Endothelial cell (in vitro differentiated cells): Measurements from ENCODE around the gene METAP2. TPM values are rescaled to one million over a fixed set of nuclear protein-coding genes. Genes with fewer than 3 reads are reported as not detected.
A peak's percentile ranks its signal among the peaks of the same experiment; 100 is the strongest.

Experiments
- DNase-seq: peaks from one replicate; pipeline ENCODE4 v3.0.0; 2021; ENCODE audit warnings: low spot score
- H3K27ac Mint-ChIP-seq: one replicate; pipeline ENCODE4 v1.8.0; 2021; ENCODE audit warnings: mixed read lengths, inconsistent platforms; ENCODE audit not compliant: unreplicated experiment
- H3K27me3 Mint-ChIP-seq: one replicate; pipeline ENCODE4 v1.8.0; 2021; ENCODE audit warnings: mild to moderate bottlenecking, moderate library complexity, mixed read lengths, inconsistent platforms; ENCODE audit not compliant: unreplicated experiment
- H3K36me3 Mint-ChIP-seq: one replicate; pipeline ENCODE4 v1.8.0; 2021; ENCODE audit warnings: mild to moderate bottlenecking, low read depth, mixed read lengths, inconsistent platforms; ENCODE audit not compliant: unreplicated experiment
- H3K4me1 Mint-ChIP-seq: one replicate; pipeline ENCODE4 v1.8.0; 2021; ENCODE audit warnings: mild to moderate bottlenecking, mixed read lengths, inconsistent platforms; ENCODE audit not compliant: unreplicated experiment
- H3K4me3 Mint-ChIP-seq: one replicate; pipeline ENCODE4 v1.8.0; 2021; ENCODE audit warnings: mild to moderate bottlenecking, mixed read lengths, inconsistent platforms; ENCODE audit not compliant: unreplicated experiment
- H3K9me3 Mint-ChIP-seq: one replicate; pipeline ENCODE4 v1.8.0; 2021; ENCODE audit warnings: mixed read lengths, inconsistent platforms; ENCODE audit not compliant: unreplicated experiment
- long read RNA-seq: library from polyadenylated mRNA; unstranded; transcript quantifications from one replicate; pipeline ENCODE4 v2.0.0, GENCODE V29; 2020; ENCODE audit not compliant: unreplicated experiment
- total RNA-seq: library from RNA; stranded (reverse); fragmentation: NEBNext Ultra II Directional; extraction: Animal tissue kit (Norgen Biotek cat#: 25700); gene quantifications from one replicate; pipeline ENCODE4 v1.2.1, GENCODE V29; 2021; ENCODE audit not compliant: unreplicated experiment
- TF ChIP-seq, protein P1 (sequence below): fragments of 200-600 bp; sonication (generic); IDR thresholded peaks from one replicate; pipeline ENCODE4 v1.5.0; 2021; ENCODE audit warnings: antibody characterized with exemption; ENCODE audit not compliant: unreplicated experiment

Gene METAP2
- total RNA-seq = 69.6 TPM
- long read RNA-seq, transcript METAP2-202 (11 exons, 3,601 nt) = major isoform, 41 of 65 reads
- long read RNA-seq, transcript METAP2-210 (11 exons, 1,874 nt) = minor isoform, 9 of 65 reads
- long read RNA-seq, partial matches to known transcripts = 14 of 65 reads
- long read RNA-seq, other reads (novel, unspliced or antisense) = 1 of 65 reads

- peak within 1 kb of the TSS; percentile 99 for H3K27ac Mint-ChIP-seq
- H3K36me3 Mint-ChIP-seq = peaks cover 14% of the 10 kb centered on the region
- peaks cover 27% of the 10 kb centered on the region for H3K4me1 Mint-ChIP-seq
- H3K27me3 Mint-ChIP-seq = peaks cover 3% of the 10 kb centered on the region
- peak within 1 kb of the TSS; percentile 100 for H3K4me3 Mint-ChIP-seq
- peak; percentile 96 for DNase-seq
- TF ChIP-seq, protein P1, sequence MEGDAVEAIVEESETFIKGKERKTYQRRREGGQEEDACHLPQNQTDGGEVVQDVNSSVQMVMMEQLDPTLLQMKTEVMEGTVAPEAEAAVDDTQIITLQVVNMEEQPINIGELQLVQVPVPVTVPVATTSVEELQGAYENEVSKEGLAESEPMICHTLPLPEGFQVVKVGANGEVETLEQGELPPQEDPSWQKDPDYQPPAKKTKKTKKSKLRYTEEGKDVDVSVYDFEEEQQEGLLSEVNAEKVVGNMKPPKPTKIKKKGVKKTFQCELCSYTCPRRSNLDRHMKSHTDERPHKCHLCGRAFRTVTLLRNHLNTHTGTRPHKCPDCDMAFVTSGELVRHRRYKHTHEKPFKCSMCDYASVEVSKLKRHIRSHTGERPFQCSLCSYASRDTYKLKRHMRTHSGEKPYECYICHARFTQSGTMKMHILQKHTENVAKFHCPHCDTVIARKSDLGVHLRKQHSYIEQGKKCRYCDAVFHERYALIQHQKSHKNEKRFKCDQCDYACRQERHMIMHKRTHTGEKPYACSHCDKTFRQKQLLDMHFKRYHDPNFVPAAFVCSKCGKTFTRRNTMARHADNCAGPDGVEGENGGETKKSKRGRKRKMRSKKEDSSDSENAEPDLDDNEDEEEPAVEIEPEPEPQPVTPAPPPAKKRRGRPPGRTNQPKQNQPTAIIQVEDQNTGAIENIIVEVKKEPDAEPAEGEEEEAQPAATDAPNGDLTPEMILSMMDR = no peak
- no peaks in the 10 kb centered on the region for H3K9me3 Mint-ChIP-seq
Measured at GRCh38 chr12:95473884-95474659, at the start of gene METAP2. Gene METAP2 (plus strand): TSS chr12:95474152. CDS start chr12:95474180, 28 bp downstream.

GRCh38 chr12:95424271-95424994 is 49.5 kb upstream of the METAP2 start:
- TF ChIP-seq, protein P1 = no peak
- H3K27me3 Mint-ChIP-seq = no peaks in the 10 kb centered on the region
- H3K4me1 Mint-ChIP-seq = peaks cover 4% of the 10 kb centered on the region
- H3K36me3 Mint-ChIP-seq = no peaks in the 10 kb centered on the region
- DNase-seq = no peak
- no peak overlapping the region for H3K4me3 Mint-ChIP-seq
- no peak overlapping the region for H3K27ac Mint-ChIP-seq
- no peaks in the 10 kb centered on the region for H3K9me3 Mint-ChIP-seq

DNA sequence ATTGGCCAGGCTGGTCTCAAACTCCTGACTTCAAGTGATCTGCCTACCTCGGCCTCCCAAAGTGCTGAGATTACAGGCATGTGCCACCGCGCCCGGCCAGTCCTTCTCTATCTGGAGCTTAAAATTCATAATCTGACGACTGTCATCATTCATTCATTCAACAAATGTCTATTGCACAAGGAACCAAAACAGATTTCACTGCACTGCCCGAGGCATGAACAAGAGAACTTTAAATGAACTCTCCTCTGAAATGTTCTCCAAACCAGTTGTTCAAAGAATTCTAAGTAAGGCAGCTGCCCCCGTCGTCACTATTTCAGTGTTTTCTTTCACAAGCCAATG is 44.8 kb upstream of the METAP2 start:
- TF ChIP-seq, protein P1 = no peak
- no peaks in the 10 kb centered on the region for H3K9me3 Mint-ChIP-seq
- no peak overlapping the region for H3K4me3 Mint-ChIP-seq
- H3K27ac Mint-ChIP-seq = peak overlapping the region; percentile 17
- peaks cover 4% of the 10 kb centered on the region for H3K4me1 Mint-ChIP-seq
- no peaks in the 10 kb centered on the region for H3K27me3 Mint-ChIP-seq
- DNase-seq = no peak
- H3K36me3 Mint-ChIP-seq = no peaks in the 10 kb centered on the region

DNA sequence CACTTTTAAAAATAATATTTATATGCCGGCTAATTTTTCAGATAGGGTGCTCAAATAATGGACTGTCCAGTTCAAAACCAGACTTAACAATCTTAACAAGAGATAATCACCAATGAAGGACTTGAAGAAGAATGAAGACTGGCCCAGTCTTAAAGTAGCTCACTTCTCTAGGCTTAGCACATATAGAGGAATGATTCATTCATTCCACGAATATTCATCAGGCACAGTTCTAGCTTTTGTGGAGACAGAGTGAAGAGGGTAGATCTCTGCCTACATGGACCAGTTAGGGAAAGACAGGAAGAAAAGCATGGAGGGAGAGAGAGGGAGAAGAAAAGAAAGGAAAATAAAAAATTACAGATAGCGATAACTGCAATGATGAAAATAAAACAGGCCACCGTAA is 42.8 kb upstream of the METAP2 start:
- TF ChIP-seq, protein P1 = no peak
- no peak for DNase-seq
- Mint-ChIP-seq H3K4me3 (no peak overlapping the region), H3K4me1 (peaks cover 4% of the 10 kb centered on the region), H3K9me3 (no peaks in the 10 kb centered on the region), H3K36me3 (no peaks in the 10 kb centered on the region), H3K27me3 (no peaks in the 10 kb centered on the region), H3K27ac (no peak overlapping the region)

DNA sequence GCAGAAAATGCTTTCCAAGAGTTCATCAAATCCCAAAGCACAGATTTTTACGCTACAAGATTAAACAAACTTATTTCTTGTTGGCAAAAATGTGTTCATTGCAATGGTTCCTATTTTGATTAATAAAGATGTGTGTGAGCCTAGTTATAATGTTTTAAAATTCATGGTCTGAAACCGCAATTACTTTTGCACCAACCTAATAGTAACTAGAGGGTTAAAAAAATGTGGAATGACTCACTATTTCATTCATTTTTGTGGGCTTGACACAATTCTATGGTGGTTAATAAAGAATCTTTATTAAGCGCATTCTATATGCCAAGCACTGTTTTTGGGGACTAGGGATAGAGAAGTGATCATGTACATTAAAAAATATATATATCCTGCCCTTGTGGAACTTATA is 38.6 kb upstream of the METAP2 start:
- H3K36me3 Mint-ChIP-seq = no peaks in the 10 kb centered on the region
- no peak overlapping the region for H3K27ac Mint-ChIP-seq
- no peaks in the 10 kb centered on the region for H3K9me3 Mint-ChIP-seq
- H3K4me3 Mint-ChIP-seq = no peak overlapping the region
- TF ChIP-seq, protein P1 = no peak
- no peak for DNase-seq
- H3K27me3 Mint-ChIP-seq = peaks cover 2% of the 10 kb centered on the region
- H3K4me1 Mint-ChIP-seq = no peaks in the 10 kb centered on the region
